ENCODE results near the gene RAB29.

RAB29 gene

DNA sequence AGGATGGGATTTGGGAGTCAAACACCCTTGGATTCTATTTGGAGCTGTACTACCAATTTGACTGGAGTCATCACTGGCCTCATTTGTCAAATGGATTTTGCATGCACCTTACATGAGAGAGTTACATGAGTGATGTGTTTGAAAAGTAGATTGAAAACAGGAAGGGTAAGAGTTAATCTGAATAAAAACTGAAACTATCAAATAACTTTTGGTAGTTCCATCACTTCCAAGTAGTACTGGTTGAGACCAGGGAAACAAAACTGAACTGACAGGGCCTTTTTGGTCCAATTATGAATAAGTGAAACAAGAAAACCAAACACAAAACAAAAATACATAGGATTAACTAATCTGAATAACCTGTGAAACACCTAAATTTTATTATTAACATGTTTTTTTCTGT lies 55.5 kb downstream of the RAB29 start:
- no peak for DNase-seq (ENCODE audit: low read depth)

DNA sequence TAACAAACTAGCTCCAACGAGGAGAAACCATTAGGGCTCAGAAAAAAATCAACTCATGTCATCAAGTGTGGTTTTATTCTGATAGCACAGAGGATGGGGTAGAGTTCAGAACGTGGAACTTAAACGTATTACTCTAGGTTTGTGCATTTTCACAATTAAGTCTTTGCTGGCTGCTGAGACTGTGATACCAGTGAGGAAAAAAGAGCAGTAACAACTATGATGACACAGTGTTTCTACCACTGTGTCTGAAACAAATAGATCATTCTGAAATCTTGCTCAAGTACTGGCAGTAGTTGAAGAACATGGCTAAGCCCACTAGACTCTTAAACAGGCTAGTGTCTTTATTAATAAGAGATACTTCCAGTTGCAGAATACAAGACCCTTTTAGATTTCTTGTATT lies 56.3 kb downstream of the RAB29 start:
- DNase-seq (ENCODE audit: low read depth) = no peak

Measured in HS-27A (cell line).